Tibial artery (tissue), 4 donors: Measurements from ENCODE around the gene TOPORS.
"Not testable (repeated sequence)": the region's sequence is repeated elsewhere in the genome, so short reads cannot be mapped to it uniquely, and the experiment has no call there.

Source experiments
- DNase-seq, 2 donors: peaks; one replicate each; pipeline ENCODE4 v3.0.0-alpha.2; 2019
- H3K27ac ChIP-seq, 2 donors: fragments of 200-600 bp; sonication (generic) in 1 of 2; 1 replicate in 1 of 2; 2 replicates in 1 of 2; pipeline ENCODE4 v1.5.1; 2018 to 2019; ENCODE audit warnings: mild to moderate bottlenecking in 1 of 2
- H3K27me3 ChIP-seq, 2 donors: fragments of 200-600 bp; sonication (generic) in 1 of 2; one replicate each; pipeline versions ENCODE4 v1.5.1 to v1.6.0; 2016 to 2019
- H3K36me3 ChIP-seq, 3 donors: fragments of 200-600 bp; sonication (generic) in 2 of 3; one replicate each; pipeline ENCODE4 v1.5.1; 2016 to 2019; ENCODE audit warnings: mild to moderate bottlenecking in 2 of 3
- H3K4me1 ChIP-seq, 4 donors: fragments of 200-600 bp; sonication (generic) in 2 of 4; 1 replicate in 3 of 4; 2 replicates in 1 of 4; pipeline ENCODE4 v1.5.1; 2016 to 2019
- H3K4me3 ChIP-seq, 2 donors: fragments of 200-600 bp; sonication (generic) in 1 of 2; 1 replicate in 1 of 2; 2 replicates in 1 of 2; pipeline ENCODE4 v1.5.1; 2018 to 2019; ENCODE audit warnings: mild to moderate bottlenecking in 2 of 2
- H3K9me3 ChIP-seq, 3 donors: fragments of 200-600 bp; sonication (generic) in 1 of 3; one replicate each; pipeline ENCODE4 v1.5.1; 2016 to 2019
- intact Hi-C: fragments of 100-400 bp; cut with DNase I; formaldehyde crosslinking; loops from one replicate; pipeline ENCODE4 v1.15.0; 2023; ENCODE audit warnings: low total_unique reads
- TF ChIP-seq, protein P1 (sequence below), 2 experiments: fragments of 200-600 bp in 1 of 2; fragments of 450-650 bp in 1 of 2; IDR thresholded peaks; one replicate each; pipeline ENCODE4 v1.5.1; 2017 to 2019; ENCODE audit warnings: antibody characterized with exemption in 2 of 2, mild to moderate bottlenecking in 1 of 2, moderate library complexity in 1 of 2

TOPORS gene

GRCh38 chr9:32550150-32550561, 2.2 kb downstream of the TOPORS start:
- Histone ChIP-seq H3K4me1 (peaks cover 0 to 44% (median 16%) of the 10 kb centered on the region in 4 donors), H3K9me3 (no peaks in the 10 kb centered on the region), H3K27me3 (no peaks in the 10 kb centered on the region), H3K27ac (peak overlapping the region; percentile 93 to 94), H3K36me3 (peaks cover 0 to 6% (median 0%) of the 10 kb centered on the region in 3 donors), H3K4me3 (peak overlapping the region; percentile 83 to 90)
- DNase-seq, result no peak
- TF ChIP-seq, protein P1, sequence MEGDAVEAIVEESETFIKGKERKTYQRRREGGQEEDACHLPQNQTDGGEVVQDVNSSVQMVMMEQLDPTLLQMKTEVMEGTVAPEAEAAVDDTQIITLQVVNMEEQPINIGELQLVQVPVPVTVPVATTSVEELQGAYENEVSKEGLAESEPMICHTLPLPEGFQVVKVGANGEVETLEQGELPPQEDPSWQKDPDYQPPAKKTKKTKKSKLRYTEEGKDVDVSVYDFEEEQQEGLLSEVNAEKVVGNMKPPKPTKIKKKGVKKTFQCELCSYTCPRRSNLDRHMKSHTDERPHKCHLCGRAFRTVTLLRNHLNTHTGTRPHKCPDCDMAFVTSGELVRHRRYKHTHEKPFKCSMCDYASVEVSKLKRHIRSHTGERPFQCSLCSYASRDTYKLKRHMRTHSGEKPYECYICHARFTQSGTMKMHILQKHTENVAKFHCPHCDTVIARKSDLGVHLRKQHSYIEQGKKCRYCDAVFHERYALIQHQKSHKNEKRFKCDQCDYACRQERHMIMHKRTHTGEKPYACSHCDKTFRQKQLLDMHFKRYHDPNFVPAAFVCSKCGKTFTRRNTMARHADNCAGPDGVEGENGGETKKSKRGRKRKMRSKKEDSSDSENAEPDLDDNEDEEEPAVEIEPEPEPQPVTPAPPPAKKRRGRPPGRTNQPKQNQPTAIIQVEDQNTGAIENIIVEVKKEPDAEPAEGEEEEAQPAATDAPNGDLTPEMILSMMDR (IDR thresholded peaks at IDR 0.05), result no peak
- intact Hi-C loops, result loop anchor here (1.0 kb wide), 1 partner anchor 23 kb away; the partner anchor contains the start of gene NDUFB6

DNA sequence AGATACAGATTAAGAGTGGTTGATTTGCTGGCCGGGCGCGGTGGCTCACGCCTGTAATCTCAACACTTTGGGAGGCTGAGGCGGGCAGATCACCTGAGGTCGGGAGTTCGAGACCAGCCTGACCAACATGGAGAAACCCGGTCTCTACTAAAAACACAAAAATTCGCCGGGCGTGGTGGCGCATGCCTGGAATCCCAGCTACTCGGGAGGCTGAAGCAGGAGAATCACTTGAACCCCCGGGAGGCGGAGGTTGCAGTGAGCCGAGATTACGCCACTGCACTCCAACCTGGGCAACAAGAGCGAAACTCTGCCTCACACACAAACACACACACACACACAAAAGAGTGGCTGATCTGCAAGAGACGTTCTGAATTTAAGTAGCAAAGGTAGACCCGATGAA, 4.2 kb downstream of the TOPORS start:
- H3K9me3 ChIP-seq, H3K4me3 ChIP-seq, DNase-seq, intact Hi-C loops, H3K27me3 ChIP-seq, H3K27ac ChIP-seq: not testable (repeated sequence)
- Histone ChIP-seq H3K36me3 (peaks cover 4 to 13% (median 10%) of the 10 kb centered on the region in 3 donors), H3K4me1 (peaks cover 0 to 47% (median 14%) of the 10 kb centered on the region in 4 donors)

GRCh38 chr9:32545884-32546283, 6.5 kb downstream of the TOPORS start:
- Histone ChIP-seq H3K36me3 (peaks cover 10 to 21% (median 20%) of the 10 kb centered on the region in 3 donors), H3K4me3 (no peak overlapping the region), H3K9me3 (no peaks in the 10 kb centered on the region), H3K27me3 (no peaks in the 10 kb centered on the region), H3K27ac (no peak overlapping the region), H3K4me1 (peaks cover 0 to 40% (median 11%) of the 10 kb centered on the region in 4 donors)
- TF ChIP-seq, protein P1 (IDR thresholded peaks at IDR 0.05), result no peak
- DNase-seq, result no peak
- intact Hi-C loops, result no loop called here

- DNase-seq, result no peak
- Histone ChIP-seq H3K27me3 (no peaks in the 10 kb centered on the region), H3K4me3 (no peak overlapping the region), H3K4me1 (peaks cover 0 to 22% (median 0%) of the 10 kb centered on the region in 4 donors), H3K36me3 (peaks cover 10 to 25% (median 21%) of the 10 kb centered on the region in 3 donors), H3K9me3 (no peaks in the 10 kb centered on the region), H3K27ac (no peak overlapping the region)
- TF ChIP-seq, protein P1 (IDR thresholded peaks at IDR 0.05), result no peak
- intact Hi-C loops, result no loop called here
Measured at GRCh38 chr9:32543047-32543446, 9.3 kb downstream of the TOPORS start.

- Histone ChIP-seq H3K36me3 (no peaks in the 10 kb centered on the region), H3K9me3 (peaks cover 0 to 2% (median 0%) of the 10 kb centered on the region in 3 donors), H3K4me3 (no peak overlapping the region), H3K4me1 (no peaks in the 10 kb centered on the region), H3K27me3 (no peaks in the 10 kb centered on the region), H3K27ac (no peak overlapping the region)
- no peak for DNase-seq
- intact Hi-C loops, result no loop called here
- TF ChIP-seq, protein P1 (IDR thresholded peaks at IDR 0.05), result no peak
Measured at GRCh38 chr9:32533816-32534215, 18.6 kb downstream of the TOPORS start.

DNA sequence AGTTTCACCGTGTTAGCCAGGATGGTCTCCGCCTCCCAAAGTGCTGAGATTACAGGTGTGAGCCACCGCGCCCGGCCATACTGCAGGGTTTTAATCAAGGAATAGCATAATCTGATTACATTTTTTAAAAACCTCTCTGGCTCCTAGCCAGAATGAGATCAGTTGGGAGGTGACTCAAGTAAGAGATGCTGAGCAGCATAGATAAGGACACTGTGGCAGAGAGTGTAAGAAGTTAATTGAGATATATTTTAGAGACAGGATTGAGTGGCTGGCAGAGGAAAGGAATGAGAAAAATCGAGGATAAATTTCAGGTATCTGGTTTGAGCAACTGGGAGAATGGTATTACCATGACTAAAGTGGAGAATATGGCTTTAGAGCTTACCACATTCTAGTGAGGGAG, 19.1 kb downstream of the TOPORS start:
- peaks cover 0 to 2% (median 0%) of the 10 kb centered on the region in 3 donors for H3K9me3 ChIP-seq
- DNase-seq, result no peak
- no peaks in the 10 kb centered on the region for H3K36me3 ChIP-seq
- H3K27me3 ChIP-seq, result no peaks in the 10 kb centered on the region
- no peak overlapping the region for H3K27ac ChIP-seq
- H3K4me3 ChIP-seq, result no peak overlapping the region
- intact Hi-C loops, result no loop called here
- H3K4me1 ChIP-seq, result no peaks in the 10 kb centered on the region
- TF ChIP-seq, protein P1 (IDR thresholded peaks at IDR 0.05), result no peak
